KOPT-K1 (cell line): Measurements from ENCODE around the gene SP110.

Source experiments
- H3K27ac ChIP-seq: fragments of 200-600 bp; sonication (generic); 2 replicates; pipeline ENCODE4 v1.5.1; 2016; ENCODE audit warnings: antibody characterized with exemption, mild to moderate bottlenecking, low read depth, low read length; ENCODE audit not compliant: poor library complexity, severe bottlenecking
- H3K36me3 ChIP-seq: fragments of 200-600 bp; sonication (generic); 2 replicates; pipeline ENCODE4 v1.5.1; 2017; ENCODE audit warnings: antibody characterized with exemption, mild to moderate bottlenecking, low read length, moderate library complexity; ENCODE audit not compliant: insufficient read depth
- H3K9me3 ChIP-seq: fragments of 200-600 bp; sonication (generic); 2 replicates; pipeline ENCODE4 v1.5.1; 2017; ENCODE audit warnings: antibody characterized with exemption, low read length, mild to moderate bottlenecking; ENCODE audit not compliant: insufficient read depth, poor library complexity, severe bottlenecking

SP110 gene

GRCh38 chr2:230166557-230167170 lies 53.1 kb downstream of the SP110 start:
- Histone ChIP-seq H3K27ac (no peak overlapping the region), H3K9me3 (no peaks in the 10 kb centered on the region), H3K36me3 (peaks cover 48% of the 10 kb centered on the region)

- no peaks in the 10 kb centered on the region for H3K9me3 ChIP-seq
- peaks cover 28% of the 10 kb centered on the region for H3K36me3 ChIP-seq
These were observed 55.6 kb downstream of the SP110 start for GRCh38 chr2:230164139-230164538.

GRCh38 chr2:230162981-230163380 lies 56.8 kb downstream of the SP110 start:
- Histone ChIP-seq H3K27ac (no peak overlapping the region), H3K36me3 (peaks cover 17% of the 10 kb centered on the region), H3K9me3 (no peaks in the 10 kb centered on the region)

More at GRCh38 chr2:230164139-230164538, 55.6 kb downstream of the SP110 start:
- no peak overlapping the region for H3K27ac ChIP-seq

- no peaks in the 10 kb centered on the region for H3K9me3 ChIP-seq
- H3K27ac ChIP-seq, result no peak overlapping the region
- no peaks in the 10 kb centered on the region for H3K36me3 ChIP-seq
These were observed 58.6 kb downstream of the SP110 start for GRCh38 chr2:230161184-230161583.

- Histone ChIP-seq H3K9me3 (no peaks in the 10 kb centered on the region), H3K27ac (no peak overlapping the region), H3K36me3 (no peaks in the 10 kb centered on the region)
These were observed 59.6 kb downstream of the SP110 start for GRCh38 chr2:230160112-230160660.

GRCh38 chr2:230158468-230158867 lies 61.3 kb downstream of the SP110 start:
- H3K27ac ChIP-seq, result no peak overlapping the region

GRCh38 chr2:230156782-230157699 lies 62.7 kb downstream of the SP110 start:
- Histone ChIP-seq H3K9me3 (no peaks in the 10 kb centered on the region), H3K36me3 (no peaks in the 10 kb centered on the region), H3K27ac (no peak overlapping the region)

More at GRCh38 chr2:230158468-230158867, 61.3 kb downstream of the SP110 start:
- Histone ChIP-seq H3K9me3 (no peaks in the 10 kb centered on the region), H3K36me3 (no peaks in the 10 kb centered on the region)

- Histone ChIP-seq H3K9me3 (no peaks in the 10 kb centered on the region), H3K27ac (no peak overlapping the region), H3K36me3 (no peaks in the 10 kb centered on the region)
These were observed 64.4 kb downstream of the SP110 start for GRCh38 chr2:230155359-230155758.

GRCh38 chr2:230153390-230153976 lies 66.3 kb downstream of the SP110 start:
- H3K27ac ChIP-seq, result no peak overlapping the region
- no peaks in the 10 kb centered on the region for H3K36me3 ChIP-seq

GRCh38 chr2:230152334-230152733 lies 67.5 kb downstream of the SP110 start:
- Histone ChIP-seq H3K27ac (no peak overlapping the region), H3K36me3 (no peaks in the 10 kb centered on the region), H3K9me3 (no peaks in the 10 kb centered on the region)

More at GRCh38 chr2:230153390-230153976, 66.3 kb downstream of the SP110 start:
- H3K9me3 ChIP-seq, result no peaks in the 10 kb centered on the region

GRCh38 chr2:230144355-230144754 lies 75.4 kb downstream of the SP110 start:
- no peaks in the 10 kb centered on the region for H3K36me3 ChIP-seq
- peaks cover 11% of the 10 kb centered on the region for H3K9me3 ChIP-seq
- no peak overlapping the region for H3K27ac ChIP-seq

- Histone ChIP-seq H3K9me3 (peaks cover 11% of the 10 kb centered on the region), H3K36me3 (no peaks in the 10 kb centered on the region), H3K27ac (no peak overlapping the region)
These were observed 79.1 kb downstream of the SP110 start for GRCh38 chr2:230140667-230141066.

- Histone ChIP-seq H3K27ac (no peak overlapping the region), H3K9me3 (peaks cover 24% of the 10 kb centered on the region), H3K36me3 (no peaks in the 10 kb centered on the region)
These were observed 81.8 kb downstream of the SP110 start for GRCh38 chr2:230137902-230138539.

GRCh38 chr2:230135130-230135525 lies 84.7 kb downstream of the SP110 start:
- Histone ChIP-seq H3K27ac (no peak overlapping the region), H3K9me3 (peaks cover 13% of the 10 kb centered on the region), H3K36me3 (no peaks in the 10 kb centered on the region)
